Endothelial cell of umbilical vein (primary cell): ENCODE measurements around the gene IGFBPL1. TPM values are rescaled to one million over a fixed set of nuclear protein-coding genes. Genes with fewer than 3 reads are reported as not detected.

Source experiments
- BruUV-seq: library from RNA; stranded (reverse); fragments of 400-500 nt; replicated peaks from 2 replicates; lab custom pipeline; 2021; lab: Mats Ljungman, UMichigan
- CTCF ChIA-PET: fragments of 300-600, 350-600 bp; sonication (Branson Sonifier 250); formaldehyde crosslinking; loops from one replicate; lab custom pipeline; 2021; ENCODE audit warnings: antibody characterized with exemption, inconsistent platforms; lab: Charles Lee
- POLR2A ChIA-PET: fragments of 300-600, 350-600 bp; sonication (Branson Sonifier 250); formaldehyde crosslinking; loops from one replicate; lab custom pipeline; 2021; ENCODE audit warnings: antibody characterized with exemption, inconsistent platforms; lab: Charles Lee
- DNase-seq: peaks from one replicate; pipeline ENCODE4 v3.0.0-alpha.2; 2011; ENCODE audit warnings: low read depth, low spot score
- FAIRE-seq: peaks from 2 replicates; lab custom pipeline; 2011; peaks lifted over from hg19 to GRCh38; lab: Jason Lieb, UNC
- H2AFZ ChIP-seq: 2 replicates; pipeline ENCODE4 v1.6.0; 2012; ENCODE audit warnings: low read depth, low read length, control low read depth, inconsistent platforms
- H3K27ac ChIP-seq: 2 replicates; pipeline ENCODE4 v1.5.1; 2011; ENCODE audit warnings: low read depth, mild to moderate bottlenecking, control low read depth, low read length, moderate library complexity; ENCODE audit not compliant: insufficient read depth
- H3K27me3 ChIP-seq, 2 experiments: 2 replicates each; pipeline versions ENCODE4 v1.6.0 to v1.6.1; 2011; ENCODE audit warnings: low read length in 2 of 2, mixed read lengths in 1 of 2; ENCODE audit not compliant: control insufficient read depth in 2 of 2, insufficient read depth in 2 of 2
- H3K36me3 ChIP-seq, 2 experiments: 2 replicates in 1 of 2; 3 replicates in 1 of 2; pipeline ENCODE4 v1.5.1; 2011; ENCODE audit warnings: low read length in 2 of 2, mild to moderate bottlenecking in 1 of 2, moderate library complexity in 1 of 2; ENCODE audit not compliant: control insufficient read depth in 2 of 2, insufficient read depth in 2 of 2; ENCODE audit errors: extremely low read depth in 1 of 2
- H3K4me1 ChIP-seq: 3 replicates; pipeline ENCODE4 v1.5.1; 2011; ENCODE audit warnings: mild to moderate bottlenecking, low read length; ENCODE audit not compliant: control insufficient read depth, insufficient read depth; ENCODE audit errors: extremely low read depth
- H3K4me2 ChIP-seq: 2 replicates; pipeline ENCODE4 v1.6.1; 2011; ENCODE audit warnings: low read length, control low read depth, mixed read lengths; ENCODE audit not compliant: insufficient read depth
- H3K4me3 ChIP-seq, 3 experiments: fragments of 200-600 bp in 1 of 3; sonication (generic), shearing (Covaris generic) in 1 of 3; replicated peaks in 1 of 3; 2 replicates each; pipeline ENCODE4 v1.5.1; 2011 to 2016; ENCODE audit warnings: control low read depth in 3 of 3, low read length in 3 of 3, mild to moderate bottlenecking in 2 of 3, inconsistent platforms in 1 of 3, low read depth in 1 of 3, moderate library complexity in 1 of 3; ENCODE audit not compliant: insufficient read depth in 1 of 3
- H3K79me2 ChIP-seq: 2 replicates; pipeline ENCODE4 v1.6.0; 2012; ENCODE audit warnings: low read length, inconsistent platforms; ENCODE audit not compliant: control insufficient read depth, insufficient read depth
- H3K9ac ChIP-seq: replicated peaks from 2 replicates; pipeline ENCODE3; 2011; ENCODE audit warnings: low read length, control low read depth; ENCODE audit not compliant: insufficient read depth; ENCODE audit errors: extremely low read depth
- H3K9me1 ChIP-seq: replicated peaks from 3 replicates; pipeline ENCODE4 v1.6.0; 2011; ENCODE audit warnings: mild to moderate bottlenecking, low read length; ENCODE audit not compliant: control insufficient read depth, insufficient read depth; ENCODE audit errors: extremely low read depth
- H3K9me3 ChIP-seq: replicated peaks from 2 replicates; pipeline ENCODE4 v1.5.1; 2012; ENCODE audit warnings: low read length, inconsistent platforms; ENCODE audit not compliant: control insufficient read depth, insufficient read depth
- H4K20me1 ChIP-seq: replicated peaks from 2 replicates; pipeline ENCODE3; 2011; ENCODE audit warnings: mild to moderate bottlenecking, low read length; ENCODE audit not compliant: control insufficient read depth, insufficient read depth; ENCODE audit errors: extremely low read depth
- EZH2 ChIP-seq: IDR thresholded peaks from 2 replicates; pipeline ENCODE4 v1.6.1; 2012; ENCODE audit warnings: borderline replicate concordance, low read depth, mild to moderate bottlenecking, moderate library complexity, low read length, inconsistent platforms; ENCODE audit not compliant: severe bottlenecking
- FOS ChIP-seq: IDR thresholded peaks from 2 replicates; pipeline ENCODE4 v1.6.1; 2011; ENCODE audit warnings: mild to moderate bottlenecking, low read length, moderate library complexity, borderline replicate concordance; ENCODE audit not compliant: insufficient read depth
- GATA2 ChIP-seq: IDR thresholded peaks from 2 replicates; pipeline ENCODE4 v1.7.0; 2011; ENCODE audit warnings: low read depth, mild to moderate bottlenecking, moderate library complexity, mixed read lengths, low read length; ENCODE audit not compliant: insufficient read length, insufficient read depth
- JUN ChIP-seq: IDR thresholded peaks from 2 replicates; pipeline ENCODE4 v1.6.1; 2011; ENCODE audit warnings: borderline replicate concordance, low read depth; ENCODE audit not compliant: insufficient read length, insufficient read depth
- MYC ChIP-seq: IDR thresholded peaks from one replicate; pipeline ENCODE4 v1.6.1; 2011; ENCODE audit warnings: mild to moderate bottlenecking, low read depth, low read length
- POLR2A ChIP-seq: IDR thresholded peaks from 2 replicates; pipeline ENCODE4 v1.6.1; 2012; ENCODE audit warnings: low read depth, mild to moderate bottlenecking, control low read depth, low read length
- POLR2AphosphoS5 ChIP-seq: IDR thresholded peaks from 2 replicates; pipeline ENCODE4 v1.6.1; 2012; ENCODE audit warnings: low read depth, mild to moderate bottlenecking, control low read depth, low read length, moderate library complexity; ENCODE audit not compliant: insufficient read depth
- dilution Hi-C: fragments of 300-500 bp; cut with MboI; formaldehyde crosslinking; loops from one replicate; pipeline ENCODE4 v1.15.0; 2019; ENCODE audit warnings: low sequenced_read_pairs; ENCODE audit not compliant: extremely low pct_ligation_motif_present
- intact Hi-C: fragments of 100-400 bp; cut with micrococcal nuclease; formaldehyde crosslinking; loops from one replicate; pipeline ENCODE4 v1.10.0; 2022
- polyA plus RNA-seq, 4 experiments: library from polyadenylated mRNA; depleted of rRNA in 3 of 4; stranded (reverse) in 3 of 4; unstranded in 1 of 4; fragments of >200 nt; gene quantifications; 2 replicates each; pipeline versions ENCODE4 v1.2.1 to v1.2.3, GENCODE V29; 2011 to 2012; ENCODE audit warnings: missing spikeins in 1 of 4
- total RNA-seq: library from RNA; stranded (reverse); gene quantifications from 2 replicates; pipeline ENCODE4 v1.2.3, GENCODE V29; 2021
- TF ChIP-seq, protein P1 (sequence below): IDR thresholded peaks from 2 replicates; pipeline ENCODE4 v1.6.1; 2011; ENCODE audit not compliant: insufficient read depth, insufficient read length
- TF ChIP-seq, protein P2 (sequence below), 2 donors: IDR thresholded peaks; 1 replicate in 1 of 2; 2 replicates in 1 of 2; pipeline ENCODE4 v1.5.1; 2011; ENCODE audit warnings: low read length in 2 of 2, mild to moderate bottlenecking in 2 of 2, moderate library complexity in 2 of 2, control low read depth in 1 of 2, inconsistent platforms in 1 of 2, low read depth in 1 of 2; ENCODE audit not compliant: insufficient read depth in 1 of 2; ENCODE audit errors: extremely low read depth in 1 of 2

Gene IGFBPL1
- total and polyA plus RNA-seq, 2 donors (not counting 3 experiments of a cell fraction or from before 2014, with no cell fraction given), result not detected

DNA sequence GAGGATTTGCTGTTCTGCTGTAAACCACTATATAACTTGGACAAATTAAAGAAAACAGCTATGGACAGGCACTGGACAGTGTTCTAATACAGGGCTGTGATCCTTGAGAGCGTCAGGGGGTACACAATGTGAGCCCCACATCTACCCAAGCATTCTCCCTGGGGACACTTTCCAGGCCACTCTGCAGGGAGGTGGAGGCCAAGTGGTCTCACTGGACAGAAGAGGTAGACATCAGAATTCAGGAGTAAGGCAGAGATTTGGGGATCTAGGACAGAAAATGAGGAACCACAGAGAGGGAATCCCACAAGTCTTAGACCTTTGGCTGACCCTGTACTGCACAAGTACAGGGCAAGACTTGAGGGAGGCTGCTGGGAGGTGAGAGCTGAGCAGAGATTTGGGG, 3.8 kb upstream of the IGFBPL1 start:
- no peak for TF ChIP-seq GATA2
- TF ChIP-seq, protein P1, sequence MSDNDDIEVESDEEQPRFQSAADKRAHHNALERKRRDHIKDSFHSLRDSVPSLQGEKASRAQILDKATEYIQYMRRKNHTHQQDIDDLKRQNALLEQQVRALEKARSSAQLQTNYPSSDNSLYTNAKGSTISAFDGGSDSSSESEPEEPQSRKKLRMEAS, result no peak
- no peak for DNase-seq
- H3K79me2 ChIP-seq, result no peaks in the 10 kb centered on the region
- no peaks in the 10 kb centered on the region for H3K9me3 ChIP-seq
- no peak overlapping the region for H3K27ac ChIP-seq
- H3K4me1 ChIP-seq, result peaks cover 3% of the 10 kb centered on the region
- POLR2A ChIA-PET, result no interaction called here
- H4K20me1 ChIP-seq, result no peaks in the 10 kb centered on the region
- H3K36me3 ChIP-seq, result no peaks in the 10 kb centered on the region
- CTCF ChIA-PET, result interaction anchor here (1.8 to 2.7 kb wide), 2 partner anchors 9 to 11 kb away, joined by 5 to 9 read pairs; no protein-coding TSS in a partner anchor
- no peak overlapping the region for H2AFZ ChIP-seq
- no peak overlapping the region for H3K9ac ChIP-seq
- dilution Hi-C loops (no loop called here), intact Hi-C loops (no loop called here)
- no TSS peak for BruUV-seq
- no peak overlapping the region for H3K4me3 ChIP-seq
- no peak overlapping the region for H3K4me2 ChIP-seq
- no peak for FAIRE-seq
- H3K9me1 ChIP-seq, result no peaks in the 10 kb centered on the region
- H3K27me3 ChIP-seq, result peaks cover 32 to 41% of the 10 kb centered on the region in 2 experiments

DNA sequence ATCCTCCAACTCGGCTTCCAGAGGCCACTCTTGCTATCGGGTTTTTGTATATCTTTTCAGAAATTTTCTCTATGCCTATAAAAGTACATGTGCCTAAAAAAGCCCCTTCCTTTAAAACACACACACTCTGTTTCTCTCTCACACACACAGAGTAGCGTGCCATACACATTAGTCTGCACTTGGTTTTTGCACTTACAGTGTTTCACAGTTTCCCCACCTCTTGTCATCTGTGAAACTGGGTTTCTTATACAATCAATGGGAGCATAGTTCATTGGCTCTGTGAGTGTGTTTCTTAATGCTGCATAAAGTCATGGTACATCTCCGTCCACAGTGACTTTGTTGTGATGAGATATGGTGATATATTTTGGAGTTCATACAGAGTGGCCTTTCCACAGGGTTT, 664 bp upstream of the IGFBPL1 start:
- dilution Hi-C loops (no loop called here), intact Hi-C loops (no loop called here)
- Histone ChIP-seq H3K9me1 (no peaks in the 10 kb centered on the region), H4K20me1 (no peaks in the 10 kb centered on the region), H3K27ac (no peak overlapping the region), H3K4me2 (no peak overlapping the region), H3K36me3 (no peaks in the 10 kb centered on the region), H3K4me3 (no peak overlapping the region), H3K4me1 (peaks cover 3% of the 10 kb centered on the region), H2AFZ (no peak overlapping the region), H3K27me3 (peaks cover 45 to 46% of the 10 kb centered on the region in 2 experiments), H3K9ac (no peak overlapping the region), H3K9me3 (no peaks in the 10 kb centered on the region), H3K79me2 (no peaks in the 10 kb centered on the region)
- DNase-seq (no peak), FAIRE-seq (no peak)
- CTCF ChIA-PET, result no interaction called here
- POLR2A ChIA-PET, result no interaction called here
- TF ChIP-seq POLR2AphosphoS5 (no peak), EZH2 (no peak), JUN (no peak), GATA2 (no peak), MYC (no peak), FOS (no peak), POLR2A (no peak)
- TF ChIP-seq, protein P1, result no peak
- TF ChIP-seq, protein P2, sequence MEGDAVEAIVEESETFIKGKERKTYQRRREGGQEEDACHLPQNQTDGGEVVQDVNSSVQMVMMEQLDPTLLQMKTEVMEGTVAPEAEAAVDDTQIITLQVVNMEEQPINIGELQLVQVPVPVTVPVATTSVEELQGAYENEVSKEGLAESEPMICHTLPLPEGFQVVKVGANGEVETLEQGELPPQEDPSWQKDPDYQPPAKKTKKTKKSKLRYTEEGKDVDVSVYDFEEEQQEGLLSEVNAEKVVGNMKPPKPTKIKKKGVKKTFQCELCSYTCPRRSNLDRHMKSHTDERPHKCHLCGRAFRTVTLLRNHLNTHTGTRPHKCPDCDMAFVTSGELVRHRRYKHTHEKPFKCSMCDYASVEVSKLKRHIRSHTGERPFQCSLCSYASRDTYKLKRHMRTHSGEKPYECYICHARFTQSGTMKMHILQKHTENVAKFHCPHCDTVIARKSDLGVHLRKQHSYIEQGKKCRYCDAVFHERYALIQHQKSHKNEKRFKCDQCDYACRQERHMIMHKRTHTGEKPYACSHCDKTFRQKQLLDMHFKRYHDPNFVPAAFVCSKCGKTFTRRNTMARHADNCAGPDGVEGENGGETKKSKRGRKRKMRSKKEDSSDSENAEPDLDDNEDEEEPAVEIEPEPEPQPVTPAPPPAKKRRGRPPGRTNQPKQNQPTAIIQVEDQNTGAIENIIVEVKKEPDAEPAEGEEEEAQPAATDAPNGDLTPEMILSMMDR (IDR thresholded peaks at IDR 0.05; ENCODE audit: extremely low read depth in 1 of 2, insufficient read depth in 1 of 2, low read depth in 1 of 2, low read length in 2 of 2), result no peak
- BruUV-seq, result no TSS peak
